MM.1S (cell line): ENCODE results near the gene RPS10.

ENCODE experiments used
- CTCF ChIP-seq: fragments of 300-600 bp; sonication (generic); IDR thresholded peaks from 2 replicates; pipeline ENCODE4 v1.5.1; 2016; ENCODE audit warnings: antibody characterized with exemption, low read length, mixed read lengths
- EZH2 ChIP-seq: fragments of 300-600 bp; sonication (generic); optimal IDR thresholded peaks from 2 replicates; pipeline ENCODE3; 2017; ENCODE audit warnings: low read depth, mild to moderate bottlenecking, antibody characterized with exemption, low read length, mixed read lengths
- EZH2phosphoT487 ChIP-seq: fragments of 300-600 bp; sonication (generic); IDR thresholded peaks from 2 replicates; pipeline ENCODE4 v1.6.1; 2018; ENCODE audit warnings: antibody characterized with exemption, low read length

DNA sequence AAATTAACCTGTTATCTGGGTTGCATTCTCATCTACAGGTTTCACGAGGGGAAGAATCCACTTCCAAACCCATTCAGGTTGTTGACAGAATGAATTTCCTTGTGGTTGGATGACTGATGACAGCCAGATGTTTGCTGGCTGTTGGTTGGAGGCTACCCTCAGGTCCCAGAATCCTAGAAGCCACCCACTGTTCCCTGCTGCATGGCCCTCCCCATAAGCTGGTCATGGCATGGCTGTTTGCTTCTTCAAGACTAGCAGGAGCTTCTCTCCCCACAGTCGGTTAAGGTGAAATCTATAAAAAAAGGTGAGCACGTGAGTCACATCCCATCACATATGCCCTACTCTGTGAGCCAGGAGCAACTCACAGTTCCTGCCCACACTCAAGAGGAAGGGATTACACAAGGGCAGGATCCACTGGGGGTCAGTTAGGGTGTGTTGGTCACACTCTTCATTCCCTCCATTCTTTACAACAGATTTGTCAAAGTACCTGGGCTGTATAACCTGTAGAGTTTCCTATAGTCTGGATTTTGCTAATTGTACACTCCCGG is 19.5 kb upstream of the RPS10 start:
- TF ChIP-seq CTCF (no peak), EZH2 (no peak), EZH2phosphoT487 (no peak)
